Left forelimb (tissue), 1 donor: ENCODE results near the gene AADACL2.

ENCODE experiments used
- DNase-seq: peaks from one replicate; pipeline ENCODE4 v3.0.0-alpha.2; 2018; ENCODE audit warnings: low spot score

Gene AADACL2

DNA sequence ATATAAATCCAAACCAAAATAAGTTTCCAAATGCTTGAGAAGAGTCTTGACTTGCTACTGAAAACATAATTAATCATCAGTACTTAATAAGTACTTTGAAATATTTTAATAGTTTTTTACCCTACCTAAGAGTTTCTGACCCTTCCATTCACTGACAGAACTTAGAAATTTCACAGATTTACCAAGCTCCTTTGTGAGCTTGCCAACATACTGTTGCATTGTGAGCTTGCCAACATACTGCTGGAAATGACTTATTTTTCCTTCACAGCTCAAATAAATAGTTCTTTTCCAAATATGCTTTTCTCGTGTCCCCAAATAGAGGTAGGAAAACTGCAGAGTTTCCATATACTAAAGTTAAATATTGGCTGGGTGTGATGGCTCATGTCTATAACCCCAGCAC, 70.5 kb downstream of the AADACL2 start:
- DNase-seq, result no peak

DNA sequence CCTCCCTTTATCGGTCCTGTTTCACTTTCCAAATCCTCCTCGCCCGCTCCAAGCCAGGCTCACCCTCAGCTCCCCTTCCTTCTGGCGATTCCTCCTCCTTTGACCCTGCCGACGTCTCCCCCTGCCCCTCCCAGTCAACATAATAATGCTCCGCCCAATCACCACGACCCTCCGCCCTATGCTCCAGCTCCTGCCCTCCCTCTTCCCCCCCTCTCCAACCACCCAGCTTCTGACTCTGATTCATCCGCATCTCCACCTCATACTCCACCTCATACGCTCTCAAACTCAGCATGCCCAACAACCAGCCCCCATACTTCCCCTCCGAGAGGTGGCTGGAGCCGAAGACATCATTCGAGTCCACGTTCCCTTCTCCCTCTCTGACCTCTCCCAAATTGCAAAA, 73.1 kb downstream of the AADACL2 start:
- DNase-seq, result no peak
